Stimulated activated memory B cell treated with anti-CD40 and anti-IgM and Interleukin-4, amounts not matched to agents 10 μg/mL and 1 μg/mL and 100 μg/mL, for 72 hours (primary cell): ENCODE measurements around the gene OR2AJ1.
"Not testable (repeated sequence)": the region's sequence is repeated elsewhere in the genome, so short reads cannot be mapped to it uniquely, and the experiment has no call there.

Experiments
- ATAC-seq: fragments of 150-1000 bp; cut with Tn5 transposase; 2 replicates; pipeline ENCODE4 v1.10.0; 2021
- H3K27ac Mint-ChIP-seq: one replicate; pipeline ENCODE4 v1.8.0; 2022; ENCODE audit warnings: mild to moderate bottlenecking, mixed read lengths
- H3K27me3 Mint-ChIP-seq: one replicate; pipeline ENCODE4 v1.8.0; 2022; ENCODE audit warnings: mixed read lengths
- H3K36me3 Mint-ChIP-seq: one replicate; pipeline ENCODE4 v1.8.0; 2022; ENCODE audit warnings: mixed read lengths
- H3K4me1 Mint-ChIP-seq: one replicate; pipeline ENCODE4 v1.8.0; 2022; ENCODE audit warnings: mixed read lengths
- H3K4me3 Mint-ChIP-seq: one replicate; pipeline ENCODE4 v1.8.0; 2022; ENCODE audit warnings: mild to moderate bottlenecking, moderate library complexity, mixed read lengths
- H3K9me3 Mint-ChIP-seq: one replicate; pipeline ENCODE4 v1.8.0; 2022; ENCODE audit warnings: mixed read lengths

OR2AJ1 gene

GRCh38 chr1:247935781-247936180 is 11.1 kb downstream of the OR2AJ1 start:
- Mint-ChIP-seq H3K36me3 (no peaks in the 10 kb centered on the region), H3K27ac (no peak overlapping the region), H3K9me3 (no peaks in the 10 kb centered on the region), H3K4me1 (no peaks in the 10 kb centered on the region), H3K27me3 (peaks cover 14% of the 10 kb centered on the region), H3K4me3 (no peak overlapping the region)
- ATAC-seq = no peak

DNA sequence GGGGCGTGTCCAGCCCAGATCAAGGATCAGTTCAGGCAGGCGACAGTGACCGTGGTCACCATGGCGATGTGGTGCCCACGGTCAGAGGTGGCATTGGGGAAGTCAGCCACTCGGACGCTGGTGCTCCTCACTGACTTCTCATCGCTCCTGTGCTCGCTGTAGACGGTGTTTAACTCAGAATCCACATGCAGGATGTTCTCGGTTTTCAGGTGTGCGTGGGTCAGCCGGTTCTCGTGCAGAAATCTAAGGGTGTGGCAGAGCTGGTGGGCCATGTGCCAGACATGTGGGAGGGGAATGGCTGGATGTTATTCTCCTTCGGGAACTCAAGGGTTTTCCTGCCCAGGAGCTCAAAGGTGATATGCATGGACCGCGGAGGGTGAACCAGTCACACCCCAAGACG is 11.7 kb downstream of the OR2AJ1 start:
- H3K27ac Mint-ChIP-seq = no peak overlapping the region
- H3K9me3 Mint-ChIP-seq = no peaks in the 10 kb centered on the region
- no peaks in the 10 kb centered on the region for H3K36me3 Mint-ChIP-seq
- H3K27me3 Mint-ChIP-seq = peaks cover 8% of the 10 kb centered on the region
- no peak overlapping the region for H3K4me3 Mint-ChIP-seq
- H3K4me1 Mint-ChIP-seq = no peaks in the 10 kb centered on the region
- ATAC-seq = no peak

DNA sequence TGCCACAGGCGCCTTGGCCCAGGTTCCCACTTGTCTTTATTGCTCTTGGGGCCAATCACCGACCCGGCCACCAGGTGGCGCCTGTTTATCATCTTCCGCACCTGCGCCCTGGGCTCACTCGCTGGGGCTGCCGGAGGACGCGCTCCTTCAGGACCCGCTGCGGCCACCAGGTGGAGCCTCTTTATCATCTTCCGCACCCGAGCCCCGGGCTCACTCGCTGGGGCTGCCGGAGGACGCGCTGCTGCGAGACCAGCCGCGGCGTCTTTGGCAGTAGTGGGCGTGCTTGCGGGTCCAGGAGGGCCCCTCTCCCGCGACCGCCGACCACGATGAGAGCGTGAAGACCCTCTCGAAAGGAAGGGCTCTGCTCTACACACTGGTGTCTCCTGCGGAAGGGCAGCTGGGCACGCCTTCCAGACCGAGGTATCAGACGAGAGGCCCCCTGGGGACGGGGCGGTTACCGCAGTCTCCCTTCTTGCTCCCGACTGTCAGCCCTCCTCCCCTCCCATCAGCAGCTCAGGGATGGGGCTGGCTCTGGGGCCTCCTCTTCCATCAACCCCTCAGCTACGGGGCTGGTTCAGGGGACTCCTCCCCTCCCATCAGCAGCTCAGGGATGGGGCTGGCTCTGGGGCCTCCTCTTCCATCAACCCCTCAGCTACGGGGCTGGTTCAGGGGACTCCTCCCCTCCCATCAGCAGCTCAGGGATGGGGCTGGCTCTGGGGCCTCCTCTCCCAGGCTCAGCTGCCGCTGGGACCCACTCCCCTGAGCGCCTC is 12.5 kb downstream of the OR2AJ1 start:
- not testable (repeated sequence) for H3K27me3 Mint-ChIP-seq, H3K36me3 Mint-ChIP-seq, H3K27ac Mint-ChIP-seq, H3K4me1 Mint-ChIP-seq, H3K9me3 Mint-ChIP-seq
- H3K4me3 Mint-ChIP-seq = peak overlapping the region; percentile 77
- peak; percentile 96 for ATAC-seq

DNA sequence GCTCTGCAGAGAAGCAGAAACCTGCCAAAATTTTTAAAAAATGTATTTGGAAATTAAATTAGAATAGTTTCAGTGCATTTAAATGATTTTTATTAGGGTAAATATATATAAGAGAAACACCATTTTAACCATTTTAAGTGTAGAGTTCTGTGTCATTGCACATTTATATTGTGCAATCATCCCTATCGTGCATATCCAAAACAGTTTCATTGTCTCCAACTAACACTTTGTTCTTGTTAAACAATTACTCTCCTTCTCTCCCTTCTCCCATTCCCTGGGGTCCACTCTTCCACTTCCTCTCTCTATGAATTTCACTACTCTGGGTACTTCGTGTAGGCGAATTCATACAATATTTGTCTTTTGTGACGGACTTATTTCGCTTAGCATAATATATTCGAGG is 17.9 kb downstream of the OR2AJ1 start:
- Mint-ChIP-seq H3K36me3 (no peaks in the 10 kb centered on the region), H3K27me3 (no peaks in the 10 kb centered on the region), H3K9me3 (peaks cover 8% of the 10 kb centered on the region), H3K4me1 (no peaks in the 10 kb centered on the region), H3K4me3 (no peak overlapping the region), H3K27ac (no peak overlapping the region)
- ATAC-seq = no peak

GRCh38 chr1:247948558-247948957 is 23.9 kb downstream of the OR2AJ1 start, which contains the start of gene OR2L8:
OR2L8 (plus strand) TSS chr1:247948858; CDS start chr1:247948858, 0 bp downstream.
- no peak for ATAC-seq
- no peak within 1 kb of the TSS for H3K27ac Mint-ChIP-seq
- H3K9me3 Mint-ChIP-seq = peaks cover 8% of the 10 kb centered on the region
- H3K36me3 Mint-ChIP-seq = no peaks in the 10 kb centered on the region
- no peaks in the 10 kb centered on the region for H3K27me3 Mint-ChIP-seq
- no peaks in the 10 kb centered on the region for H3K4me1 Mint-ChIP-seq
- no peak within 1 kb of the TSS for H3K4me3 Mint-ChIP-seq

DNA sequence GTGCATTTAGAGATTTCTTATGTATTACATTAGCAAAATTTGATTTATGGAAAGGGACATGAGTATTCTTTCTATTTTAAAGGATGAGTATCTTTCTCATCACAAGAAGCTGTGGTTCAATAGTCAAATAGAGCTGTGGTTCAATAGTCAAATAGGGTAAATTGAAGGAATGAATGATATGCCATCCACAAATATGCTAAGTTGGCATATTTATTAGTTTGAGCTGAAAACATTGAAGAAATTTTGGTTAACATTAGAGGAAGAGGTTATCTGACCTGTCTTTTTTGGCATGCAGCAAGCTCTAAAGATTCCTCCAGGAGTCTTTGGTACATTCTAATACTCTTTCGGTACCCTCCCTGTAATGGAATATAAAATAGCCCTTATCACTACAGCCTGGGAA is 28.7 kb downstream of the OR2AJ1 start:
- Mint-ChIP-seq H3K4me3 (no peak overlapping the region), H3K36me3 (no peaks in the 10 kb centered on the region), H3K4me1 (no peaks in the 10 kb centered on the region), H3K27me3 (no peaks in the 10 kb centered on the region), H3K27ac (no peak overlapping the region), H3K9me3 (peaks cover 7% of the 10 kb centered on the region)
- no peak for ATAC-seq

- Mint-ChIP-seq H3K36me3 (no peaks in the 10 kb centered on the region), H3K27ac (no peak overlapping the region), H3K27me3 (no peaks in the 10 kb centered on the region), H3K4me3 (no peak overlapping the region), H3K4me1 (peaks cover 15% of the 10 kb centered on the region), H3K9me3 (peaks cover 12% of the 10 kb centered on the region)
- ATAC-seq = no peak
Observed at GRCh38 chr1:247961791-247962190, 37.1 kb downstream of the OR2AJ1 start.

GRCh38 chr1:247962911-247963588 is 38.4 kb downstream of the OR2AJ1 start:
- no peak for ATAC-seq
- Mint-ChIP-seq H3K9me3 (peaks cover 8% of the 10 kb centered on the region), H3K4me1 (peaks cover 26% of the 10 kb centered on the region), H3K36me3 (no peaks in the 10 kb centered on the region), H3K27ac (no peak overlapping the region), H3K4me3 (no peak overlapping the region), H3K27me3 (no peaks in the 10 kb centered on the region)

DNA sequence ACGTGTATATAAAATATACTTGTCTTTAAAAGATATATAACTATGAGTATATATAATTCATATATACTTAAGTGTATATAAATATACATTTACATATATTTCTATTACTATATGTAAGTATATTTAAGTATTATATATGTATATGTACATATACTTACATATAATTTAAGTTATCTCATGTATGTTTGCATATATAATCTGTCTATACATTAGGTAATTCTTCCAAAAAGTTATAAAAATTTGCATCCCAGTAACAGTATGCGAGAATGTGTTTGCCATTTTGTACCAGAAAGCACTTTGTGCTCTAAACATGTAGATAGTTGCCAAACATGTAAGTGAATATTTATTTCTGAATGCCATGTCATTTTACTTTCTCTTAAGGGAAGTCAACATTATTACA is 40.2 kb downstream of the OR2AJ1 start, which contains the start of gene OR2AK2:
TSS of gene OR2AK2 (plus strand) at position 301 of the 400 bp plus-strand sequence. CDS start 144 bp downstream, outside the sequence.
- H3K4me1 Mint-ChIP-seq = peaks cover 26% of the 10 kb centered on the region
- no peaks in the 10 kb centered on the region for H3K36me3 Mint-ChIP-seq
- no peaks in the 10 kb centered on the region for H3K27me3 Mint-ChIP-seq
- H3K9me3 Mint-ChIP-seq = peaks cover 8% of the 10 kb centered on the region
- no peak within 1 kb of the TSS for H3K27ac Mint-ChIP-seq
- no peak within 1 kb of the TSS for H3K4me3 Mint-ChIP-seq
- no peak for ATAC-seq

- peaks cover 5% of the 10 kb centered on the region for H3K9me3 Mint-ChIP-seq
- H3K4me3 Mint-ChIP-seq = peak overlapping the region; percentile 62
- no peaks in the 10 kb centered on the region for H3K27me3 Mint-ChIP-seq
- no peak overlapping the region for H3K27ac Mint-ChIP-seq
- peaks cover 26% of the 10 kb centered on the region for H3K4me1 Mint-ChIP-seq
- ATAC-seq = no peak
- H3K36me3 Mint-ChIP-seq = no peaks in the 10 kb centered on the region
Observed at GRCh38 chr1:247966532-247967204, 42.0 kb downstream of the OR2AJ1 start.
